Activated B cell treated with CpG ODN at 0.5 μM for 24 hours (primary cell): ENCODE measurements around the gene ARHGAP40. TPM values are rescaled to one million over a fixed set of nuclear protein-coding genes. Genes with fewer than 3 reads are reported as not detected.

Experiments used
- ATAC-seq: fragments of 200-7000 bp; cut with Tn5 transposase; one replicate; pipeline ENCODE4 v1.10.0; 2021; ENCODE audit warnings: low read depth, mild to moderate bottlenecking, moderate library complexity
- CTCF ChIA-PET: fragments of 350-600 bp; sonication (Branson Sonifier 250); formaldehyde crosslinking; loops from one replicate; lab custom pipeline; 2021; ENCODE audit warnings: antibody characterized with exemption; lab: Charles Lee
- POLR2A ChIA-PET: fragments of 350-600 bp; sonication (Branson Sonifier 250); formaldehyde crosslinking; loops from one replicate; lab custom pipeline; 2021; ENCODE audit warnings: antibody characterized with exemption; lab: Charles Lee
- DNase-seq: peaks from one replicate; pipeline ENCODE4 v3.0.0; 2022
- H3K27ac Mint-ChIP-seq: one replicate; pipeline ENCODE4 v1.8.0; 2020; ENCODE audit warnings: mixed read lengths
- H3K27me3 Mint-ChIP-seq: one replicate; pipeline ENCODE4 v1.8.0; 2021; ENCODE audit warnings: mixed read lengths
- H3K36me3 Mint-ChIP-seq: one replicate; pipeline ENCODE4 v1.8.0; 2021; ENCODE audit warnings: low read depth, mixed read lengths
- H3K4me1 Mint-ChIP-seq: one replicate; pipeline ENCODE4 v1.8.0; 2021; ENCODE audit warnings: mixed read lengths
- H3K4me3 Mint-ChIP-seq: one replicate; pipeline ENCODE4 v1.8.0; 2020; ENCODE audit warnings: mild to moderate bottlenecking, mixed read lengths
- H3K9me3 Mint-ChIP-seq: one replicate; pipeline ENCODE4 v1.8.0; 2020; ENCODE audit warnings: mixed read lengths
- CTCF ChIP-seq: fragments of 200-600 bp; IDR thresholded peaks from one replicate; pipeline ENCODE4 v1.8.0; 2022; ENCODE audit warnings: antibody characterized with exemption, mild to moderate bottlenecking
- intact Hi-C: fragments of 100-400 bp; cut with micrococcal nuclease; formaldehyde crosslinking; loops from one replicate; pipeline ENCODE4 v1.15.1; 2024
- total RNA-seq: library from RNA; stranded (reverse); gene quantifications from 2 replicates; pipeline ENCODE4 v1.2.3, GENCODE V29; 2022

Gene ARHGAP40
- total RNA-seq, 1 donor from 2014 or later: not detected

GRCh38 chr20:38692436-38693411 lies 91.1 kb downstream of the ARHGAP40 start:
- peaks cover 22% of the 10 kb centered on the region for H3K27me3 Mint-ChIP-seq
- no peak overlapping the region for H3K27ac Mint-ChIP-seq
- no peaks in the 10 kb centered on the region for H3K4me1 Mint-ChIP-seq
- intact Hi-C loops: no loop called here
- ChIA-PET POLR2A (no interaction called here), CTCF (no interaction called here)
- no peaks in the 10 kb centered on the region for H3K36me3 Mint-ChIP-seq
- H3K4me3 Mint-ChIP-seq: no peak overlapping the region
- TF ChIP-seq CTCF: no peak
- ATAC-seq: no peak
- H3K9me3 Mint-ChIP-seq: no peaks in the 10 kb centered on the region
- DNase-seq: no peak

DNA sequence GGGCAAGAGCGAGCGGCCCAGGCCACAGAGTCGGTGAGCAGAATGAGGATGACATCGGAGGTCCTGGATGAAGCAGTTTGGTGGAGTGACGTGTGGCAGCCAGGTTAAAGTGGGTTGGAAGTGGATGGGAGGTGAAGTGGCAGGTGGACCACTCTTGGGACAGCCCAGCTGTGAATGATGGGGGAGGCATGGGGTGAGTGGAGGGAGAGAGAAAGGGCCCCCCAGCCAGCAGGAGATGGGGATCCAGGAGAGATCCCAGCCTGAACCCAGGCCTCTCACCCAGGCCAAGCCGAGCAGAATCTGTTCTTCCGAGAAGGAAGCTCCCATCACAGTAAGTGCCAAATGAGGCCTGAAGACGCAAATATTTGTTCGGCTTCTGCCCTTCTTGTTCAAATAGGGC lies 95.7 kb downstream of the ARHGAP40 start:
- no peak for ATAC-seq
- Mint-ChIP-seq H3K4me1 (no peaks in the 10 kb centered on the region), H3K9me3 (no peaks in the 10 kb centered on the region), H3K27ac (no peak overlapping the region), H3K36me3 (no peaks in the 10 kb centered on the region), H3K4me3 (no peak overlapping the region), H3K27me3 (peaks cover 21% of the 10 kb centered on the region)
- ChIA-PET CTCF (no interaction called here), POLR2A (no interaction called here)
- intact Hi-C loops: no loop called here
- no peak for TF ChIP-seq CTCF
- no peak for DNase-seq

- Mint-ChIP-seq H3K4me3 (no peak overlapping the region), H3K4me1 (no peaks in the 10 kb centered on the region), H3K9me3 (no peaks in the 10 kb centered on the region), H3K27me3 (peaks cover 27% of the 10 kb centered on the region), H3K36me3 (no peaks in the 10 kb centered on the region), H3K27ac (no peak overlapping the region)
- ATAC-seq: no peak
- ChIA-PET CTCF (no interaction called here), POLR2A (no interaction called here)
- intact Hi-C loops: no loop called here
- no peak for TF ChIP-seq CTCF
- no peak for DNase-seq
These were observed 96.9 kb downstream of the ARHGAP40 start for GRCh38 chr20:38698541-38698940.

DNA sequence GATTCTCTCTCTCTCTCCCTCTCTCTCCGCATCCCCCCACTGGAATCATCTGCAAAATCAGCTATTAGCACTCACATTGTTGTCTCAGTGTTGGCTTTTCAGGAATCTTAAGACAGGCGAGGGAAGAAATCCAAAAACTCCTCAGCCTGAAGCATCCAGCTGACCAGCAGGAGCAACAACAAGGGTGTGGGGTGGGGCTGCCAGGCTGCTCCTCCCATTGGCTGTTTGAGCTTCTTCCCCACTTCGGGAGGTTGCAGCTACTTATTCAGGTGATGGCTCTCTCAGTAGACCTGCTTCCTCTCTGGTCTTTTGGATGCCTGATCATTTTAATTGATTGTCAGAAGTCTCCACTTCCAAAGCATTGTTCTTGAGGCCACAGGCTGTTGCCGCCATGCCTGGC lies 98.5 kb downstream of the ARHGAP40 start:
- Mint-ChIP-seq H3K27me3 (peaks cover 31% of the 10 kb centered on the region), H3K4me3 (no peak overlapping the region), H3K4me1 (no peaks in the 10 kb centered on the region), H3K9me3 (no peaks in the 10 kb centered on the region), H3K27ac (no peak overlapping the region), H3K36me3 (no peaks in the 10 kb centered on the region)
- no peak for DNase-seq
- TF ChIP-seq CTCF: no peak
- CTCF ChIA-PET: no interaction called here
- intact Hi-C loops: no loop called here
- ATAC-seq: no peak
- POLR2A ChIA-PET: no interaction called here

Other genes starting within 250 kb of the ARHGAP40 start
- 62.6 and 75.2 TPM in 2 replicates for gene SNHG17, start 166.5 kb upstream of the ARHGAP40 start, total RNA-seq
- gene RALGAPB, start 129.0 kb upstream of the ARHGAP40 start, total RNA-seq: 40.2 and 48.3 TPM in 2 replicates
- gene ADIG, start 20.6 kb upstream of the ARHGAP40 start, total RNA-seq: not detected in 2 replicates
- not detected in 2 replicates for gene SLC32A1, start 122.7 kb downstream of the ARHGAP40 start, total RNA-seq
- 12.8 and 13.7 TPM in 2 replicates for gene ACTR5, start 146.7 kb downstream of the ARHGAP40 start, total RNA-seq
- gene PPP1R16B, start 203.9 kb downstream of the ARHGAP40 start, total RNA-seq: 98.3 and 99.3 TPM in 2 replicates